Esophagus squamous epithelium (tissue), 5 donors: ENCODE data around the gene DGKQ. TPM values are rescaled to one million over a fixed set of nuclear protein-coding genes. Genes with fewer than 3 reads are reported as not detected.

Experiments used
- DNase-seq: peaks from one replicate; lab custom pipeline; 2025; lab: John Stamatoyannopoulos, UW
- H3K27ac ChIP-seq, 4 donors: fragments of 200-600 bp; sonication (generic); one replicate each; pipeline ENCODE4 v1.5.1; 2016 to 2019; ENCODE audit warnings: mild to moderate bottlenecking in 1 of 4
- H3K27me3 ChIP-seq, 4 donors: fragments of 200-600 bp; sonication (generic); 1 replicate in 3 of 4; 2 replicates in 1 of 4; pipeline versions ENCODE4 v1.5.1 to v1.6.0; 2017 to 2021; ENCODE audit warnings: antibody characterized with exemption in 1 of 4
- H3K36me3 ChIP-seq, 3 donors: fragments of 200-600 bp; sonication (generic); one replicate each; pipeline ENCODE4 v1.5.1; 2016 to 2019
- H3K4me1 ChIP-seq, 3 donors: fragments of 200-600 bp; sonication (generic); one replicate each; pipeline ENCODE4 v1.5.1; 2017 to 2019
- H3K4me3 ChIP-seq, 4 donors: fragments of 200-600 bp; sonication (generic); 1 replicate in 3 of 4; 2 replicates in 1 of 4; pipeline ENCODE4 v1.5.1; 2016 to 2019; ENCODE audit warnings: mild to moderate bottlenecking in 2 of 4, moderate library complexity in 1 of 4
- H3K9me3 ChIP-seq, 3 donors: fragments of 200-600 bp; sonication (generic); one replicate each; pipeline ENCODE4 v1.5.1; 2016 to 2019
- POLR2A ChIP-seq, 4 donors: fragments of 450-650 bp; IDR thresholded peaks; one replicate each; pipeline ENCODE4 v1.6.1; 2017; ENCODE audit warnings: antibody characterized with exemption in 4 of 4, mild to moderate bottlenecking in 4 of 4, moderate library complexity in 3 of 4
- WGBS, 2 donors: methylation state at CpG; one replicate each; pipeline ENCODE4 v1.1.5; 2018; 5-methylcytosine and 5-hydroxymethylcytosine counted together
- intact Hi-C: fragments of 100-400 bp; cut with DNase I; formaldehyde crosslinking; loops from one replicate; pipeline ENCODE4 v1.15.0; 2022
- total RNA-seq, 4 donors: library from RNA; depleted of rRNA; stranded (reverse); fragments of >200 nt; gene quantifications; one replicate each; pipeline ENCODE4 v1.1.0, GENCODE V29; 2016
- TF ChIP-seq, protein P1 (sequence below), 6 experiments: fragments of 450-650 bp in 4 of 6; fragments of 200-600 bp in 2 of 6; sonication (generic) in 2 of 6; IDR thresholded peaks; one replicate each; pipeline ENCODE4 v1.5.1; 2016 to 2019; ENCODE audit warnings: antibody characterized with exemption in 6 of 6, mild to moderate bottlenecking in 4 of 6, moderate library complexity in 4 of 6
- donor health status: DM: yes; HTN: yes; CAD: no.

Gene DGKQ, protein sequence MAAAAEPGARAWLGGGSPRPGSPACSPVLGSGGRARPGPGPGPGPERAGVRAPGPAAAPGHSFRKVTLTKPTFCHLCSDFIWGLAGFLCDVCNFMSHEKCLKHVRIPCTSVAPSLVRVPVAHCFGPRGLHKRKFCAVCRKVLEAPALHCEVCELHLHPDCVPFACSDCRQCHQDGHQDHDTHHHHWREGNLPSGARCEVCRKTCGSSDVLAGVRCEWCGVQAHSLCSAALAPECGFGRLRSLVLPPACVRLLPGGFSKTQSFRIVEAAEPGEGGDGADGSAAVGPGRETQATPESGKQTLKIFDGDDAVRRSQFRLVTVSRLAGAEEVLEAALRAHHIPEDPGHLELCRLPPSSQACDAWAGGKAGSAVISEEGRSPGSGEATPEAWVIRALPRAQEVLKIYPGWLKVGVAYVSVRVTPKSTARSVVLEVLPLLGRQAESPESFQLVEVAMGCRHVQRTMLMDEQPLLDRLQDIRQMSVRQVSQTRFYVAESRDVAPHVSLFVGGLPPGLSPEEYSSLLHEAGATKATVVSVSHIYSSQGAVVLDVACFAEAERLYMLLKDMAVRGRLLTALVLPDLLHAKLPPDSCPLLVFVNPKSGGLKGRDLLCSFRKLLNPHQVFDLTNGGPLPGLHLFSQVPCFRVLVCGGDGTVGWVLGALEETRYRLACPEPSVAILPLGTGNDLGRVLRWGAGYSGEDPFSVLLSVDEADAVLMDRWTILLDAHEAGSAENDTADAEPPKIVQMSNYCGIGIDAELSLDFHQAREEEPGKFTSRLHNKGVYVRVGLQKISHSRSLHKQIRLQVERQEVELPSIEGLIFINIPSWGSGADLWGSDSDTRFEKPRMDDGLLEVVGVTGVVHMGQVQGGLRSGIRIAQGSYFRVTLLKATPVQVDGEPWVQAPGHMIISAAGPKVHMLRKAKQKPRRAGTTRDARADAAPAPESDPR
- 10 to 100 TPM in 2 of 4 donors, 1 to 10 TPM in 2; 9.5 to 12.0 (median 10.7) TPM for total RNA-seq

DNA sequence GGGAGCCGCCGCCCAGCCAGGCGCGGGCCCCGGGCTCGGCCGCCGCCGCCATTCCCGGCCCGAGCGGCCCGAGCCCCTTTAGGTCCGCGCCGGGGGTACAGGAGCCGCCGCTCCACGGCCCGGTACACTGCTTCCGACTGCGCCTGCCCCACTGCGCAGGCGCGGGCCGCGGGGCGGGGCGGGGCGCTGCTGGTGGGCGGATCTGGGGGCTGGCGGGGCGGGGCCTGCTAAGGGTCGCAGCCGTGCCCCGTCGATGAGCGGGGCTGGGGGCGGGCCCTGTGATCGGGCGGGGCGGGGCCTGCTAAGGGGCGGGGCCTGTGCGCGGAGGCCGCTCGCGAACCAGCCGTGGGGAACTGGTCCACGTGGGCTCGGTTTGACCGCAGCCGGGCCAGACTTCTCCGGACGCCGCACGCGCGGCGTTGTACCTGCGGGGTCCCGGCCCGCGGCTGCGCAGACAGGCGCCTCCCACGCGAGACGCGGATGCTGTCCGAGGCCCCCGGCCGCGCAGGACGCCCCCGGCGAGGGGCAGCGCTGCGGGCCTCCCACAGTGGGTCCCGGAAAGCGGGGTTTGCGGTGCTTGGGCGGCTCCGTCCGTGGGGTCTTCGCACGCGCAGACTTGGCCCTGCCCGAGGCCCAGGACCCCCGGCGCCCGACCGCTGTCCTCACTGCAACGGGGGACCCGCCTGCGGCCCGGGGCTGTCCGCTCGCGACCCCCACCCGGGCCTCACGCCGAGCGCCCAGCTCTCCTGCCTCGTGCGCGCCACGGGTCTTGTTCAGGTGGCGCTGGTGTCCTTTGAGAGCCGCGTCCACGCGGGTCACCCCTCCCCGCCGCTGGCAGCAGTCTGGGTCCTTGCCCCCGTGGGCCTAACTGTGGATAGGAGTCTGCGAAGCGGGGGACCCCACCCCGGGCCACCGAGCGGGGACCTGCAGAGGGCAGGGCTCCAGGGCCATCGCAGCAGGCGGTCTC lies at the start of gene DGKQ:
Gene DGKQ (minus strand): TSS at position 139 of the 967 bp plus-strand sequence. CDS start 87 bp downstream, at position 52.
- peak within 1 kb of the TSS; percentile 9 to 65 (median 40) for H3K27ac ChIP-seq
- intact Hi-C loops: no loop called here
- no peaks in the 10 kb centered on the region for H3K36me3 ChIP-seq
- TF ChIP-seq POLR2A (IDR thresholded peaks at IDR 0.05): peak in 1 of 4 donors; percentile 31
- TF ChIP-seq, protein P1, sequence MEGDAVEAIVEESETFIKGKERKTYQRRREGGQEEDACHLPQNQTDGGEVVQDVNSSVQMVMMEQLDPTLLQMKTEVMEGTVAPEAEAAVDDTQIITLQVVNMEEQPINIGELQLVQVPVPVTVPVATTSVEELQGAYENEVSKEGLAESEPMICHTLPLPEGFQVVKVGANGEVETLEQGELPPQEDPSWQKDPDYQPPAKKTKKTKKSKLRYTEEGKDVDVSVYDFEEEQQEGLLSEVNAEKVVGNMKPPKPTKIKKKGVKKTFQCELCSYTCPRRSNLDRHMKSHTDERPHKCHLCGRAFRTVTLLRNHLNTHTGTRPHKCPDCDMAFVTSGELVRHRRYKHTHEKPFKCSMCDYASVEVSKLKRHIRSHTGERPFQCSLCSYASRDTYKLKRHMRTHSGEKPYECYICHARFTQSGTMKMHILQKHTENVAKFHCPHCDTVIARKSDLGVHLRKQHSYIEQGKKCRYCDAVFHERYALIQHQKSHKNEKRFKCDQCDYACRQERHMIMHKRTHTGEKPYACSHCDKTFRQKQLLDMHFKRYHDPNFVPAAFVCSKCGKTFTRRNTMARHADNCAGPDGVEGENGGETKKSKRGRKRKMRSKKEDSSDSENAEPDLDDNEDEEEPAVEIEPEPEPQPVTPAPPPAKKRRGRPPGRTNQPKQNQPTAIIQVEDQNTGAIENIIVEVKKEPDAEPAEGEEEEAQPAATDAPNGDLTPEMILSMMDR (IDR thresholded peaks at IDR 0.05): no peak
- peaks cover 20 to 38% (median 25%) of the 10 kb centered on the region in 3 donors for H3K4me1 ChIP-seq
- DNase-seq: peak; percentile 27
- 100% methylated on average over 5 of the region's 123 CpGs; no CpG with 5 or more reads in 1 of the 2 donors for WGBS, 2 donors
- H3K27me3 ChIP-seq: no peaks in the 10 kb centered on the region
- H3K4me3 ChIP-seq: peak within 1 kb of the TSS; percentile 55 to 95 (median 74)
- no peaks in the 10 kb centered on the region for H3K9me3 ChIP-seq

DNA sequence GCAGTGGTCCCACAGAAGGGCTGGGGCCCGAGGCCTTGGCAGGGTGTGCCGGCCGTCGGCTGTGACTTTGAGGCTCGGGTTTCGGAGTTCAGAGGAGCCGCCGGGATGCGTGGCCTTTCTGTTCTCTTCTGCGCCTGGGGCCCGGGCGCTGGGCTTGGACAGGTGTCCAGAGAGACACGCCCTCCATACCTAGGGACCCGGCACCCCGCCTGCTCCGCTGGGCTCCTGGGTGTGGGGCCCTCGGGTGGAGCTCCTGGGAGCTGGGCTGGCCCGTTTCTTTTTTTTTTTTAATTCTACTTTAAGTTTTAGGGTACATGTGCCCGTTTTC lies 49.3 kb upstream of the DGKQ start:
- DNase-seq: no peak
- 79% methylated on average over 9 of the region's 19 CpGs; no CpG with 5 or more reads in 1 of the 2 donors for WGBS, 2 donors
- intact Hi-C loops: no loop called here
- Histone ChIP-seq H3K36me3 (peaks cover 0 to 19% (median 0%) of the 10 kb centered on the region in 3 donors), H3K27me3 (peaks cover 0 to 2% (median 0%) of the 10 kb centered on the region in 4 donors), H3K4me3 (no peak overlapping the region), H3K9me3 (no peaks in the 10 kb centered on the region), H3K4me1 (peaks cover 0 to 7% (median 0%) of the 10 kb centered on the region in 3 donors), H3K27ac (no peak overlapping the region)
- TF ChIP-seq, protein P1 (IDR thresholded peaks at IDR 0.05): no peak
- no peak for TF ChIP-seq POLR2A (IDR thresholded peaks at IDR 0.05)

DNA sequence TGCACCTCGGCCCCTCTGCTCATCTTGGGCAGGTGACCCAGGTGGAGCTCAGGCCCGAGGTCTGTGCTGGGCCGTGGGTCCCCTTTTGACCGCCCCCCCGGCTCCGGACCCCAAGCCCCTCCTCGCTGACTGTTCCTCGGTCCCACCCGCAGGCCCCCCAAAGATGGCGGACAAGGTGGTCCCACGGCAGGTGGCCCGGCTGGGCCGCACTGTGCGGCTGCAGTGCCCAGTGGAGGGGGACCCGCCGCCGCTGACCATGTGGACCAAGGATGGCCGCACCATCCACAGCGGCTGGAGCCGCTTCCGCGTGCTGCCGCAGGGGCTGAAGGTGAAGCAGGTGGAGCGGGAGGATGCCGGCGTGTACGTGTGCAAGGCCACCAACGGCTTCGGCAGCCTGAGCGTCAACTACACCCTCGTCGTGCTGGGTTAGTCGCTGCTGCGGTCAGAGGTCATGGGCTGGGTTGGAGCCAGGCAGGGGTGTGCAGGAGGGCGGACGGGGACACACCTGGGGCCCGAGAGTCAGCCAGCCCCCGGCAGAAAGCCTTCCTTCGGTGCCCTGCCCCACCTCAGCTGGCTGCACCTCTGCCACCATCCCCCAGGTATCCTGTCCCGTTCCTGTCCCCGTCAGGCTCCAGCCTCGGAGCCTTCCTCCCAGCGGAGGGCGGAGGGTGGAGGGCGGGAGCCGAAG lies 48.8 kb upstream of the DGKQ start:
- Histone ChIP-seq H3K27ac (no peak overlapping the region), H3K27me3 (no peaks in the 10 kb centered on the region), H3K4me3 (no peak overlapping the region), H3K9me3 (no peaks in the 10 kb centered on the region), H3K4me1 (peaks cover 0 to 7% (median 0%) of the 10 kb centered on the region in 3 donors), H3K36me3 (peaks cover 0 to 19% (median 0%) of the 10 kb centered on the region in 3 donors)
- TF ChIP-seq, protein P1 (IDR thresholded peaks at IDR 0.05): no peak
- TF ChIP-seq POLR2A (IDR thresholded peaks at IDR 0.05): no peak
- no peak for DNase-seq
- intact Hi-C loops: no loop called here
- 80% methylated on average over 1 of the region's 46 CpGs; no CpG with 5 or more reads in 1 of the 2 donors for WGBS, 2 donors

DNA sequence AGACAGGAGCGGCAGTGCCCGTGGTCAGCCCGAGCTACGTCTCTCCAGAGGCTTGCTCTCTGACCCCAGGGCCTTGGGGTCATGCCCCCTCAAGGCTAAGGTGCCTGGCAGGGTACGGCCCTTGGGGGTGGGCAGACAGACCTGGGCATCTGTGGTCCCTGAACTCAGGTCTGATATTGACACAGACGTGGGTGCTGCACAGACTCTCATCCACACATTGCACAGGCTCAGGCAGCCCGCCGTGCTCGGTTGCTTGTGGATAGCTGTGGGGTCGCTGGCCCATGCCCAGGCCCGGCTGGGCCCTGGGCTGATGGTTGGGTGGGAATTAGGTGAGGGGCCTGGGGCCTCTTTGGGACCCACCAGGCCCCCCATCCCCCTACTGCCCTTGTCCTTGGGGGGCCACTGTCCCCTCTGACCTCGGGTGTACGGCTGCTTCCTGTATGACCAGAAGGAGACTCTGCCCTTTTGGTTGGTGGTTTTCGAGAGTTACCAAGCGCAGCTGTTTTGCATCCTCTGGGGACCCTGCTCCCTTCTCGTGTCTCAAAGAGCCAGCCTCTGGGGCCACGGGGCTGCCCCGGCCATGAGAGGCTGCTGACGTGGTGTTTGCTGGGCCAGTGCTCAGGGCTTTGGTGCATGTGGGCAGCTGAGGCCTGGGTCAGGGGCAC lies 48.1 kb upstream of the DGKQ start:
- H3K4me3 ChIP-seq: no peak overlapping the region
- no peak for DNase-seq
- H3K27ac ChIP-seq: no peak overlapping the region
- no peaks in the 10 kb centered on the region for H3K9me3 ChIP-seq
- peaks cover 0 to 19% (median 0%) of the 10 kb centered on the region in 3 donors for H3K36me3 ChIP-seq
- TF ChIP-seq, protein P1 (IDR thresholded peaks at IDR 0.05): no peak
- no peak for TF ChIP-seq POLR2A (IDR thresholded peaks at IDR 0.05)
- WGBS, 2 donors: 100% methylated on average over 4 of the region's 19 CpGs; no CpG with 5 or more reads in 1 of the 2 donors
- intact Hi-C loops: no loop called here
- peaks cover 0 to 7% (median 0%) of the 10 kb centered on the region in 3 donors for H3K4me1 ChIP-seq
- H3K27me3 ChIP-seq: no peaks in the 10 kb centered on the region
